NCI-H128 (cell line): Measurements from ENCODE around the gene TLR10.
"Not testable (repeated sequence)": the region's sequence is repeated elsewhere in the genome, so short reads cannot be mapped to it uniquely, and the experiment has no call there.

Experiments used
- DNase-seq: peaks from one replicate; lab custom pipeline; 2025; ENCODE audit not compliant: unreplicated experiment; lab: John Stamatoyannopoulos, UW

Gene TLR10

DNA sequence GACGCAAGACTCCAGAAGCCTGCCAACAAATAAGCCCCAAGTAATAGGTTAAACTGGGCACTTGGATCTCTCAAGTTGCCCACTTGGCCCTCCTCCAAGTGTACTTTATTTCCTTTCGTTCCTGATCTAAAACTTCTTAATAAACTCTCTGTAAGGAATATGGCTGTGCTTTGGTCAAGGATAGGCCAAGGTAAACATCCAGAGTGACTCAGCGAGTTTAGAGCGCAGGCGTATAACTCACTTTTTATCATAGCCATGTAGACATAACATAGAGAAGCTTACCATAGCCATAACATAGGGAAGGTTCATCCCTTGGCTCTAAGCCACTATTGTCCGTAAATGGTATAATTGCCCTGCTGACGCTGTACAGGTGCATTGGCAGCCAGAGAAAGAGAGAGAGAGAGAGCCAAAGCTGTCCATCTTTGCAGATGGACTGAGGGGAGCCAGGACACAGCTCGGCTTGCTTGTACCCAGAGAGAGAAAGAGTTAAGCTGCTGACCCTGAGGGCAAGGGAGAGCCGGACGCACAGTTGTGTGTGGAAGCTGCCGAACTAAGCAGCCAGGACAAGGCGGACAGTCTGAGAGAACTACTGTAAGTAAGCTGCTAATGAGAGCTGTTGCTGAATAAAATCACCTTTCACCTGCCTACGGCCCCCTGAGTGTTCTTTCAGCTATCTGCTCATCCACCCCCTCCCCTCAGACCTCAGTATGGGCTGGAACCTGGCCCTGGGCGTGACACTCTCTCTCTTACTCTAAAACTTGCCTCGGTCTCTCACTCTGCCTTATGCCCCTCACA is 20.0 kb upstream of the TLR10 start:
- DNase-seq, result no peak

DNA sequence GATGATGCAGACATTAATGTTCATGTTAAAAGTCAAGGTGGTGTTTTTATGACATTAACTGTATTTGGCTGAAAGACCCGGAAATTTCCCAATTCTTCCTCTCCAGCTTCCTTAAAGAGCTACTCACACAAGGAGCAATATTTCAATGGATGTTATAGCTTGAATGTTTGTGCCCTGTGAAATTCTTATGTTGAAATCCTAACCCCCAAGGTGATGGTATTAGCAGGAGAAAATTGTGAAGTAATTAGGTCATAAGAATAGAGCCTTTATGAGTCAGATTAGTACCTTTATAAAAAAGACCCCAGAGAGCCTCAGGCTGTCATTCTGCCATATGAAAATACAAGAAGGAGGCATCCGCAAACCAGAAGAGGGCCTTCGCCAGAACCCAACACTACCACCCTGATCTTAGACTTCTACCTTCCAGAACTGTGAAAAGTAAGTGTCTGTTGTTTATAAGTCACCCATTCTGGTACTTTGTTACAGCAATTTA is 18.2 kb upstream of the TLR10 start:
- DNase-seq, result no peak

DNA sequence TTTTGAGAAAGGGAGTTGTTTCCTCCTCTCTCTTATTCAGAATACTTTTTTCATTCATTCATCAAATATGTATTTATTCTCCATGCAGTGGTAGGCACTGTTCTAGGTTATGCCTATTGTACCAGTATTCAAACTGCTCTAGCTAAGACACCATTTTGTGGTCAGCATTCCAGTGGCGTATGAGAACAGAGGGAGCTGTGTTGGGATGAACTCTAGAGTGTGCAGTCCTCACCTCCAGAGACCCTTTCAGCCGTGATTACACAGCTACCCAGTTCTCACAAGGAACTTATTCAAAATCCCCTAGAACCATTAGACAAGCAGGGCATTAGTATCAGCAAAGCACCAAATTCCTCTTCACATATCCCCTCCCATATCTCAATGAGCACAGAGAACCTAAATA is 17.6 kb upstream of the TLR10 start:
- no peak for DNase-seq

DNA sequence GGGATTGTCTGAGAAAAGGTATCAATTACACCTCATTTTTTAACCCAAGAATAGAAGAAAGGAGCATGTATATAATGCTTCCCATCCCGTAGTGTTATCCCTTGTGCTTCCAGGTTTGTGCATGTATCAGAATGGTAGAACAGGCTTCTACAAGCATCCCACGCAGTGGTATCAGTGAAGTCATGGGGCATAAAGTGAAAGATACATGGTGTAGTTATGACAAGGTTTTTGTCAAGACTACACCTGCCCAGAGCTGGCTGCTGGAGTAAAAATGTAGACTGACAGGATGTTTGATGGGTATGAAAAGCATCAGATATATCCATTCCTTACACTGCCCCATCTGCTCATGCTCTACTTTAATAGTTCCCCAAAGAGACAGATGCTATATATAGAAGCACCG is 12.3 kb upstream of the TLR10 start:
- DNase-seq, result no peak

DNA sequence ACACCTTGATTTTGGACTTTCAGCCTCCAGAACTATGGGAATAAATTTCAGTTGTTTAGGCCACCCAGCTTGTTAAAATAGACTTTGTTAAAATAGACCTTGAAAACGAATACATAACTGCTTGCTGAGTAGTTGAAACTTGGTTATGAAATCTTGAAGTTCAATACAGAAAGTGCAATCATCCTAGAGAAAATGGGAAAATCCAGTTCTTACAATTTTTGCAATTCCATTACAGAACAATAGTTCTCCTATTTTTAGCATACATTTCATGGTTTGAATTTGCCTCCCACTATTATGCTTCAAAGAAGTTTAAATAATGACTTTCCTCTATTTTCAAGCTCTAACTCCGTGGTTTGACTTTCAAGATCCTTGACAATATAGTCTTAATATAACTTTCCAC is 11.3 kb upstream of the TLR10 start:
- no peak for DNase-seq

DNA sequence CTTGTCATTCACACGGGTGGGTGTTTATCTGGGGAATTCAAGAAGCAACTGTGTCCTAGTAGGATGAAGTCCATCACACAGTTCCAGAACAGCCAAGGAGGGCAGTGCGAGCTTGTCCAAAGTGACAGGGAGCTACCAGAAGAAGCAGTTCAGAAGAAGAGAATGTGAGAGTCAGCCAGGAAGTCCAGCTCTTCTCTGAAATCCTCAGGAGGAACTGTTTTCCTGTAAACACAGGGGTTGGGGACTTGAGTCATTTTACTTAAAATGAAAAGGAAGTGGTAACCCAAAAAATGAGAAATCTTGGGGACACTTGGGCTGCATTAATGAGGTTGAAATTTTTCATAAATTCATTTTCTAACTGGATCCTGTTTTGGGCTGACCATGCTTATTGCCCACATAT is 8.2 kb upstream of the TLR10 start:
- no peak for DNase-seq

DNA sequence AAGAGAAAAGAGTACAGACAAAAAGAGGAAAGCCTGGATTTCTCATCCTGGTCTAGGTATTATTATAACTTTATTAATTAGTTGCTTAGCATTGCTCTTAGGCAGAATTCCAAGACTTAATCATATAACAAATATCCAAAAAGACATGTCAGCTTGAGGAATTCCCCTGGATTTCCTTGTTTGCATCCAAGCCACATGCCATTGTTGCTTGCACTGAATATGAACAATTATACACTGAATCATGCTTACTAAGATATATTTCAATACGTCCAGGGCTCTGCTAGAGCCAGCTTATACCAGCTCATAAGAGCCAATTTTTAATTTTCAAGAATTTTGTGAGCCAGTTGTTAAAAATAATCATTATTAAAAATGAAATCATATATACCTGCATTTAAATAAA is 5.5 kb upstream of the TLR10 start:
- no peak for DNase-seq

DNA sequence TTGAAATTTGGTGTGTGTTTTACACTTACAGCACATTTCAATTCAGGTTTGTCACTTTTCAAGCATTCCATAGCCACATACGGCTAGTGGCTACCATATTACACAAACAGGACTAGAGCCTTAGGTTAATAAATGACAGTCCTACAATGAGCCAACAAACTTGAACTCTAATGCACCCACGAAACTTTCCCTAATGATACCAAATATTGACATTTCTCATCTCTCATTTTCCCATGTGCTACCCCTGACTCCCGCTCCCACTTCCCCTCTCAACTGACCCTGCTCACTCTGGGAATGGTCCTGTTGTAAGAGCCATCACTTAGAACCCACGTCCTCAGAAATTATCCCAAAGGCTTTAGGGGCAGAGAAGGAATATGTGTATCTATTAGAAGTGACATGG is 4.9 kb upstream of the TLR10 start:
- DNase-seq, result no peak

DNA sequence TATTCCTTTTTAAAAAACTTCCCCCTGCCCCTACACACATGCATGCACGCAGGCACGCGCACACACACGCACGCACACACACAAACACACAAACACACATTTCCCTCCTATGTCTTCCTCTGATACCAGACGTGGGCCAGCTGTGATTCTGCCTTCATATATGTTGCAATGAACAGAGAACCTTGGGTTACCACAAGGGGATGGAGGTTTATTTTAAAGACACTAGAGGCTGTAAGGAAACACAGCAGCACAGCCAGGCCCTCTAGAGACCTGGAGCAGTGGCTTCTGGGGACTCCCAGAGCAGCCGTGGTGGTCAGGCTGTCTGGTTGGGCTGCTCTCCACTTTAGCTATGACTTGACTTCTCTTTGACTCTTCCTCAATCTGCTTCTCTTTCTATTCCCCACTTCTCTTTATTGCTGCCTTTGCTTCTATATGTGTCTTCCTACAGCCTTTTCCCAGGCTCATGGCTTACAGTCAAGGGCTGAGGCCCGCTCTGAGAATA is 3.2 kb upstream of the TLR10 start:
- no peak for DNase-seq

DNA sequence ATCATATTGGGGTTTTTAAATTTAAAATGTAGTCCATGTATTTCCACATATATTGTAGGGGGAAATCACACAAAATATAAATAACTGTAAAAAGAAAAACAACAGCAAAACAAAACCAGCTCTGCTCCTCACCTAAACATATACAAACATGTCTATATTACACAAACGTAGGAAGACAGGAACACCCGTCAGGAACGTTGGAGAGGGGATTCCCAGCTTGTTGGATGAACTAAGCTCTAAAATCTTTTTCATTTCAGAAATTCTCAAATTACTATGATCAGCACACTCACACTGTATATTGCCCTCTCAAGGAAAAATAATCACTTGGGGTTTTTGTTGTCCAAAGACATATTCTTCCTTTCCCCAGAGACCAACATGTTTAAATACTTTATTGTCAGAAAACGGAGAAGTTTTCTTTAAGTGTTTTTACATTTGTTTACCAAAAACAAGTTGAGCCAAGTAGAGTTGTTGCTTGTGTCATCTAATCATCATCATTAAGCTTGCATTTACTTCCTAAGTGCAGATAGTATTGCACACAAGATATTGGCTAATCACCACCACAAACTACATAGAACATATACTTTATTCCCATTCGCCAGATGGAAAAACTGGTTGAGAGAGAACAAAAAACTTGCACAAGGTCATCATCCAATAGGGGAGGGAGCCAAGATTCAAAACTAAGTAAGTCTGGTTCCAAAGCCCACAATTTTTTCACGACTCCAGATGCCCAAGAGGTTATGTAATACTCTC is 2.4 kb upstream of the TLR10 start:
- no peak for DNase-seq

DNA sequence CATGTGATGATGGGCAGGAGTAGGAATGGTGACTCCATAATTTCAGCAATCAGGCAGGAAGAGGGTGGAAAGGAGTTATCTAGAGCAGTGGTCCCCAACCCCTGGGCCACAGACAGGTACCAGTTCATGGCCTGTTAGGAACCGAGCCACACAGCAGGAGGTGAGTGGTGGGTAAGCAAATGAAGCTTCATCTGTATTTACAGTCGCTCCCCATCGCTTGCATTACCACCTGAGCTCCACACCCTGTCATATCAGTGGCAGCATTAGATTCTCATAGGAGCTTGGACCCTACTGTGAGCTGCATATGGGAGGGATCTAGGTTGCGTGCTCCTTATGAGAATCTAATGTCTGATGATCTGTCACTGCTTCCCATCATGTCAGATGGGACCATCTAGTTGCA is 1.4 kb upstream of the TLR10 start:
- DNase-seq, result no peak

DNA sequence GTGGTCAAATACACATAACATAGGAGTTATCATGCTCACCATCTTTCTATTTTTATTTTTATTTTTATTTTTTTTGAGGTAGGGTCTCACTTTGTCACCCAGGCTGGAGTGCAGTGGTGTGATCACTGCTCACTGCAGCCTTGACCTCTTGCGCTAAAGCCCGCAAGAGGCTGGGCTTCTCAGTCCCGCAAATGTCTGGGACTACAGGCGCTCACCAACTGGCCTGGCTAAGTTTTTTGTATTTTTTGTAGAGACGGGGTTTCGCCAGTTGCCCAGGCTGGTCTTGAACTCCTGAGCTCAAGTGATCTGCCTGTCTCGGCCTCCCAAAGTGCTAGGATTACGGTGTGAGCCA is 295 bp upstream of the TLR10 start:
- DNase-seq, result no peak

DNA sequence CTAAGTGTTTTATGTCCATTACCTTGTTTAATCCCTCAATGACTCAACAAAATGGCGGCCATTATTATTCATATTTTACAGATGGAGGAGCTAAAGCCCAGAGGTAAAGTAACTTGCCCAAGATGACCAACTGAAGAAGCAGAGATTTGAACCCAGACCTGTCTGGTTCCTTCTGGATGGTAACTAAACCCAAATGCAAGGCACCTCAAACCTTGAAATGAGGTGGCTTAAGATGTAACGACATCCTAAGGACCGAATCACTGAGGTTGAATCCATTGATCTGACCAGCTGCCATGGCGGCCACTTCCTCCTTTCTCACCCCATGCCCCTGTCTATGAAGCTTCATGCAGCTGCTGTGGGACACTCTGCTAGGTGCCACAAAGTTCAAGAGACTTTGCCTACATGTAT is 932 bp downstream of the TLR10 start:
- DNase-seq, result no peak

DNA sequence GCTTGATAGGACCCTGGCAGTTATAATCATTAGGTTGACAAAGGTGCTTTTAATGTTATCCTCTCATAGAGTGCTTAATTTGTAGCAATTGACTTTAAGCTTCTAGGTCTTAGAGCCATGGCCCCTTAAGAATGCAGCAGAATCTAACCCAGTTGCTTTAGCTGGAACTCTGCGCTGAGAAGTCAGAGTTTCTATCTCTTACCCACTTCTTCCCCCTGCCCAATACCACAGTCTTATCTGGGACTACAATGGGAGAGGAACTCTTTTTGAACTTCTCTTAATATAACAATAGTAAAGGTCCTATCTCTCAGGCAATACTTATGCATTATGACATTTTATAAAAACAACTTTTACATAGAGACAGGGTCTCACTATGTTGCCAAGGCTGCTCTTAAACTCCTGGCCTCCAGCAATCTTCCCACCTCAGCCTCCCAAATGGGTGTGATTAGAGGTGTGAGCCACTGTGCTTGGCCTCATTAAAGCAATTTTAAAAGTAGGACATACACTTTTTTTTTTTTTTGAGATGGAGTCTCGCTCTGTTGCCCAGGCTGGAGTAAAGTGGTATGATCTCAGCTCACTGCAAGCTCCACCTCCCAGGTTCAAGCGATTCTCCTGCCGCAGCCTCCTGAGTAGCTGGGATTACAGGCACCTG is 1.8 kb downstream of the TLR10 start:
- DNase-seq, result no peak

DNA sequence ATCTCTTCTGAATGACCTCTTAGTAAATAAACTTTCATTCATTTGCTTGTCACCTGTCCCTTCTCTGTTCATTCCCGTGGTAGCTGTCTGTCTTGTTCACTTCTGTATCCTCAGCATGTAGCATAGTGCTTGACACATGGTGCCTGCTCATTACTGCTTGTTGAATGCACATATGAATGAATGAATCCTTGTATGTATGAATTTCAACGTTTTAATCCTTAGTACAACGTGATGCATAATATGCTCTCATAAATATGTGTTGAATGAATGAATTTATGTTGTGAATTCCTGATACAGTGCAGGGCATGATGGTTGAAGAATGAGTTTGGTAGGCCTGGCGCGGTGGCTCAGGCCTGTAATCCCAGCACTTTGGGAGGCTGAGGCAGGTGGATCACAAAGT is 3.0 kb downstream of the TLR10 start:
- no peak for DNase-seq

DNA sequence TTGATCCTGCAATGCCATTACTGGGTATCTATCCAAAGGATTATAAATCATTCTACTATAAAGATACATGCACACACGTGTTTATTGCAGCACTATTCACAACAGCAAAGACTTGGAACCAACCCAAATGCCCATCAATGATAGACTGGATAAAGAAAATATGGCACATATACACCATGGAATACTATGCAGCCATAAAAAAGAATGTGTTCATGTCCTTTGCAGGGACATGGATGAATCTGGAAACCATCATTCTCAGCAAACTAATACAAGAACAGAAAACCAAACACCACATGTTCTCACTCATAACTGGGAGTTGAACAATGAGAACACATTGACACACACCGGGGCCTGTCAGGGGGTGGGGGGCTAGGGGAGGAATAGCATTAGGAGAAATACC is 4.9 kb downstream of the TLR10 start:
- not testable (repeated sequence) for DNase-seq

DNA sequence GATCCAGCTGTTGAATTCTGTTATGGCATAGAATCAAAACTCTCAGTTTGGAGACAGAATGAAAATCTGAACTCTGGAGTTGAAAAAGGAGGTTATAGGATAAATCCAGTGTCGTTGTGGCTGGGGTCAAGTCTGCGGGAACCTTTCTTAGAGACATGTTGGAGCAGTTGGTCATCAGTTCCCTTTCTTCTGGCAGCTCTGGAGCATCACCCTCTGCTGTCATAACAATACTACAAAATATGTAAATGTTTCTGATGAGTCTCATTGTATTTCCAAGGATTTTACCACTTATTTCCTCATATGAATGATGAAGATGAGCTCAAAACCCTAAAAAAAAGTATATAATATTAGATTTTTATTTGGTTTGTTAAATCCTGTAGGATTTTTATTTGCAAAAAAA is 7.5 kb downstream of the TLR10 start:
- DNase-seq, result no peak

DNA sequence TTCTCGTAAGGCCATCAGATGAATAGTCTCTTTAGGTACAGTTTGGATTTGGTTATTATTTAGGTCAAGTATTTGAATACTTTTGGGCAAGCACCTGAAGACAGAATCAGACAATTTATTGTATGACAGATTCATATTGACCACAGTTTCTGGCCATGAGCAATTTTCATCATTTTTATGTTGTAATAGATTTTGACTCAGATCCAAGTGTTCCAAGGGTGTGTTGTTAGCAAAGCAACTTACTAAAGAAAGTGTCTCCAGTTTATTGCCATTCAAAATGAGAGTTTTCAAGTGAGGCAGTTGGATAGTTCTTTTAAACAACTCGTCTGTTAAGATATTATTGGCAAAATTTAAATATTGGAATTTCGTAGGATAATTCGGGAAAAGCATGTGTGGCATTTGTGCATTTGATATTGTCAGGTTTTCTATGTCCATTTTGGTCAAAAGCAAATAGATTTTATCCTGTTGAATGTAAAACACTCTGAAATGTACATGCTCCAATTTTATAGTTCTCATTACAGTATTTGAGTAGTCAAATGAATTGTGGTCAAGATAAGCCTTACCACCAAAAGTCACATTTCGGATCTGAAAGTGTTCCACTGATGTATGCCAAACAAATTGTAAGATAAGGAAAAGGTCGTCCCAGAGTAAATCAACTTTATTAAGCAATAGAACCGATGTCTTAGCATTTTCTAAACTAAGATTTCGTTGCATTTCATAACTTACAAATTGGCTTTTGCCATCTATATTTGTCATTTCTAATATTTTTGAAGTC is 8.4 kb downstream of the TLR10 start:
- no peak for DNase-seq

DNA sequence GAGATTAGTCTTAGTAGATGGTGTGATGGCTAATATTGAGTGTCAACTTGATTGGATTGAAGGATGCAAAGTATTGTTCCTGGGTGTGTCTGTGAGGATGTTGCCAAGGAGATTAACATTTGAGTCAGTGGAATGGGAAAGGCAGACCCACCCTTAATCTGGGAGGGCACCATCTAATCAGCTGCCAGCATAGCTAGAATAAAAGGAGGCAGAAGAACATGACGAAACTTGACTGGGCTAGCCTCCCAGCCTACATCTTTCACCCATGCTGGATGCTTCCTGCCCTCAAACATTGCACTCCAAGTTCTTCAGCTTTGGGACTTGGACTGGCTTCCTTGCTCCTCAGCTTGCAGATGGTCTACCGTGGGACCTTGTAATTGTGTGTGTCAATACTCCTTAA is 12.5 kb downstream of the TLR10 start:
- DNase-seq, result not testable (repeated sequence)

DNA sequence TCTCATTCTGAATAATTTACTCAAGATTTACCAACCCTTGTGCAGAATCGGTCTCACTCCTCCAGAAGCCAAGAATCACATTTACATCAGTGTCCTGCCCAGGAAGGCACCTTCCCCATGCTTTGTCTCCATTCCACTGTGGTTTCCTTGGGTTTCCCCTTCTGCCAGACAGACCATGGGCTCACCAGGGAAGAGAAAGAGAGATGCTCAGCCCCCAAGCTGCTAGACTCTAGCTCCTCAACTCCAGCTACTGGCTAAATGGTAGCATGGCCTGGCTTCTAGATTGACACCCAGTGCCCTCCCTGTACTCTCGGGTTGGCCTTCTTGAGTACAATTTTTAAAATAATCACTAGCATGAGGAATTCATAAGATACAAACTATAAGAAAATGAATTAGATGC is 12.9 kb downstream of the TLR10 start:
- no peak for DNase-seq

DNA sequence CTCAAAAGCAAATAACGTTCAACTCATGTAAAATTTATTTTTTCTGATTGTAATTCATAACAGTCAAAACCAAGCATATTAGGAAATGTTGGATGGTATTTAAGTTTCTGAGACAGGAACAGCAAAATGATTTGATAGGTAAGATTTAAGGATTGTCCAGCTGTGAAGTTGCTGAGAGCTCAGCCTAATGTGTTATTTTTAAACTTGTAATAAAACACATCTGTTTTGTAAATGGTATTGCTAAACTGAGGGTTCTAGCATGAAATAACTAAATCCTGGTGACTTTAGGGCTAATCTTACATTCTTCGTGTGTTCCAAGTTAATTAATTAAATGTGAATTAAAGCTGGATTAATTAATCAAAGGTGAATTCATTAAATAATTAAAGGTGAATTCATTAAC is 13.3 kb downstream of the TLR10 start:
- no peak for DNase-seq
